ENCODE measurements around the gene USP16. TPM values are rescaled to one million over a fixed set of nuclear protein-coding genes. Genes with fewer than 3 reads are reported as not detected.
A peak's percentile ranks its signal among the peaks of the same experiment; 100 is the strongest.
"Not testable (repeated sequence)": the region's sequence is repeated elsewhere in the genome, so short reads cannot be mapped to it uniquely, and the experiment has no call there.

Gene USP16
- 43.0 TPM for polyA plus RNA-seq (ENCODE audit: insufficient read length)

- DNase-seq (ENCODE audit: low read depth), result peak; percentile 98
Observed at GRCh38 chr21:29024474-29025327, at the start of gene USP16. Gene USP16 (plus strand): TSS chr21:29024668. CDS start chr21:29027914, 3,246 bp downstream.

DNA sequence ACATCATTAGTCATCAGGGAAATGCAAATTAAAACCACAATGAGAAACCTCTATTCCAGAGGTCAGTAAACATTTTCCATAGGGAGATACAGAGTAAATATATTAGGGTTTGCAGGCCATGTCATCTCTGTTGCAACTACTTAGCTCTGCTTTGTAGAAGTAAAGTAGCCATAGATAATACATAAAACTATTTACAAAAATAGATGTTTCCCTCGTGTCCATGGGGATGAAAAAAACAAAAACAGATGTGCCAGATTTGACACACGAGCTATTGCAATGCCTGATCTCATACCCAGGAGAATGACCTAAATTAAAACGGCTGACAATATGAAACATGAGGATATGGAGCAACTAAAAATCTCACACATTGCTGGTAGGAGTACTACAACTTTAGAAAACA, 49.1 kb upstream of the USP16 start:
- no peak for DNase-seq (ENCODE audit: low read depth)

- no peak for DNase-seq (ENCODE audit: low read depth)
Observed at GRCh38 chr21:28979092-28979491, 45.4 kb upstream of the USP16 start.

DNA sequence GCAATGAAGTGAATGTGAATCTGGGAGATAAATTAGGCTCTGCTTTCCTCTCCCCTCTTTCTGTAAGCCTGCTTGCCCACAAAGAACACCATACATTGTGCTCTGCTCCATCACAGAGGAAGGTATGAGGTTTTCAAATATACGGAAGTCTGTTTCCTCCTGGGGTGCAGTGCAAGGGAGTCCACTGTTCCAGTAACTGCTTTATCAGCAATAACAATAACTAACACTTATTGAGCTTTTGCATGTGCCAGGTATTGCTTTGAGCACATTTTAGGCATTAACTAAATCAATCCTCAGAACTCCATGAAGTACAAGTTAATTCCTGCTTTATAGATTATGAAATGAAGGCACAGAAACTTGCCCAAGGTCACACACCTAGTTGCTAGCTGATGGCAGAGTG, 41.8 kb upstream of the USP16 start:
- no peak for DNase-seq (ENCODE audit: low read depth)

GRCh38 chr21:28986677-28987076, 37.8 kb upstream of the USP16 start:
- no peak for DNase-seq (ENCODE audit: low read depth)

DNA sequence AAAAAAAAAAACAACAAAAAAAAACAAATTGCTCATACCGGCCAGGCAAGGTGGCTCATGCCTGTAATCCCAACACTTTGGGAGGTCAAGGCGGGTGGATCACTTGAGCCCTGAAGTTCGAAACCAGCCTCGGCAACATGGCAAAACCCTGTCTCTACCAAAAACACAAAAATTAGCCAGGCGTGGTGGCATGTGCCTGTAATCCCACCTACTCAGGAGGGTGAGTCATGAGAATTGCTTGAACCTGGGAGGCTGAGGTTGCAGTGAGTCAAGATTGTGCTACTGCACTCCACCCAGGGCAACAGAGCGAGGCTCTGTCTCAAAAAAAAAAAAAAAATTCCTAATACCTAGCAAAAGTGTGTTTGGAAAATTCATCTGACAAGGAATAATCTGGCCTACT, 36.3 kb upstream of the USP16 start:
- not testable (repeated sequence) for DNase-seq (ENCODE audit: low read depth)

GRCh38 chr21:28991861-28992525, 32.5 kb upstream of the USP16 start:
- no peak for DNase-seq (ENCODE audit: low read depth)

GRCh38 chr21:28992526-28993292, 31.8 kb upstream of the USP16 start, which contains the start of gene LTN1:
Gene LTN1 (minus strand): TSS chr21:28992877. CDS start chr21:28992805, 72 bp downstream.
- DNase-seq (ENCODE audit: low read depth), result peak; percentile 98

GRCh38 chr21:28993293-28993629, 31.2 kb upstream of the USP16 start:
- no peak for DNase-seq (ENCODE audit: low read depth)

- peak; percentile 94 for DNase-seq (ENCODE audit: low read depth)
Observed at GRCh38 chr21:29002442-29003144, 21.9 kb upstream of the USP16 start.

GRCh38 chr21:29005696-29006095, 18.8 kb upstream of the USP16 start:
- no peak for DNase-seq (ENCODE audit: low read depth)

- no peak for DNase-seq (ENCODE audit: low read depth)
Observed at GRCh38 chr21:29007135-29007534, 17.3 kb upstream of the USP16 start.

DNA sequence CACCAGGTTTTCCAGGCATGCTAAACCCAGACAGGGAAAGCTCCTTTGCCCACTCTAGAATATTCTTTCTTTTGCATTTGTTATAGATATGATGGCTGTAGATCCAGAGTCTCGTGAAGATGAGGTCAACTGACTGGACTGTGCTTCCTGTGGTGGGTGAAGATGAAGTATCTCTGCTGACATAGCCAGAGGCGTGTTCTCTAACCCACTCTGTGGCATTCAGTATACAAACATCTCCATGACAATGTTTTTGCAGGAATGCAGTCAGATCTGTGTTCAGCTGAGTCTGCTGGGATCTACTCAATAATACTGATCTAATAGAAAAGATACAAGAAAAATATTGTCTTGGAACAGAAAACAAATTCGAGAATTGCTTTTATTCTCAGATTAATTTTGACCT, 16.7 kb upstream of the USP16 start:
- no peak for DNase-seq (ENCODE audit: low read depth)

- DNase-seq (ENCODE audit: low read depth), result no peak
Observed at GRCh38 chr21:29008367-29008766, 16.1 kb upstream of the USP16 start.

DNA sequence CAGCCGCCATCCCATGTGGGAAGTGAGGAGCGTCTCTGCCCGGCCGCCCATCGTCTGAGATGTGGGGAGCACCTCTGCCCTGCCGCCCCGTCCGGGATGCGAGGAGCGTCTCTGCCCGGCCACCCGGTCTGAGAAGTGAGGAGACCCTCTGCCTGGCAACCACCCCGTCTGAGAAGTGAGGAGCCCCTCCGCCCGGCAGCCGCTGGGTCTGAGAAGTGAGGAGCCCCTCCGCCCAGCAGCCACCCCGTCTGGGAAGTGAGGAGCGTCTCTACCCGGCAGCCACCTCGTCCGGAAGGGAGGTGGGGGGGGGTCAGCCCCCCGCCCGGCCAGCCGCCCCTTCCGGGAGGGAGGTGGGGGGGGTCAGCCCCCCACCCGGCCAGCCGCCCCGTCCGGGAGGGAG, 13.2 kb upstream of the USP16 start:
- not testable (repeated sequence) for DNase-seq (ENCODE audit: low read depth)

GRCh38 chr21:29017639-29018237, 6.7 kb upstream of the USP16 start:
- no peak for DNase-seq (ENCODE audit: low read depth)

GRCh38 chr21:29018540-29018939, 5.9 kb upstream of the USP16 start:
- DNase-seq (ENCODE audit: low read depth), result no peak

DNA sequence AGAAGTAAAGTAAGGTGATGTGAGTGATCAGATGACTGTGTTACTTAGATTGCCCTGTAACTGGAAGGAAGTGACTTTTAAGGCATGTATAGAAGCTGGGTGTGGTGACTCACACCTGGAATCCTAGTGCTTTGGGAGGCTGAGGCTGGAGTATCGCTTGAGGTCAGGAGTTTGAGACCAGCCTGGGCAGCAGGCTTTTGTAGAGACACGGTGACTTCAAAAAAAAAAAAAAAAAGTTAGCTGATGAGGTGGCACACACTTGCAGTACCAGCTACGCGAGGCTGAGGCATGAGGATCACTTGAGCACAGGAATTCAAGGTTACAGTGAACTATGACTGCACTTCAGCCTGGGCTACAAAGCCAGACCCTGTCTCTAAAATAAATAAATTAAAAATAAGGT, 2.3 kb upstream of the USP16 start:
- no peak for DNase-seq (ENCODE audit: low read depth)

DNA sequence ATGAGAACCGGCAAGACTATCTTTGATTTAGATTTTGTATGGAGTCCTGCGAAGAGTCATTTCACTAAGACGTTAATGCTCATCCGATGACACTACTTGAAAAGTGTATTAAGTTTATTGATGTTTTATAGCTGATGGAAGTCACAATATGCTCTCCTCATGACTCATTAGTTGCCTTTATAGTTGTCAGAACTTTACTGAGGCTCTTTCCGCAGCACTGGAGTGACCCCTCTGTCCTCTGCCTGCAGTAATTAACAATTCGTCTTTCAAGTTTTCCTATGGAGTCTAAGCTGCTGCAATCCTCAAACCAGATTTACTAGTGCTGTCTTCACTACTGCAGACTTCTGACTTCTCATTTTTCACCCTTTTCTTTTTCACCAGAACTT, 853 bp downstream of the USP16 start:
- no peak for DNase-seq (ENCODE audit: low read depth)

- no peak for DNase-seq (ENCODE audit: low read depth)
Observed at GRCh38 chr21:29029524-29029923, 5.1 kb downstream of the USP16 start.

DNA sequence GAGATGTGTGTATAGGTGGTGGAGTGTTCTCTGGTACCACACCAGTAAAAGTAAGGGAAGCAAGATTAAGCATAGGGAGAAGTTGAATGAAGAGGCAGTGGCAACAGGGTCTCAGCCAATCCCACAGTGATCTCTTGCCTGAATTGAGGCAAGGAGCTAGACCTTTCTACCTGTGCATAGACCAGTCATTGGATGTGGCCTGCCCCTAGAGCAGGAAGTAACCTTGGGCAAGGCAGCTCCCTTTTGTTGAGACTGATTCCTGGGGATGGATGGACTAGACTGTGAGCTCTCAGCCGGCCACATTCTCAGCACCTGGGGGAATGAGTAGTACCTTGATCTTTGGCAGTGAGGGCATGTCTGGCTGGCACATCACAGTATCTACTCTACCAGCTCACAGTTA, 6.4 kb downstream of the USP16 start:
- DNase-seq (ENCODE audit: low read depth), result no peak
